SK-N-SH (cell line): ENCODE measurements around the gene MAP2K4. TPM values are rescaled to one million over a fixed set of nuclear protein-coding genes. Genes with fewer than 3 reads are reported as not detected.

Experiments
- CTCF ChIA-PET: fragments of 300-600, 350-600 bp; formaldehyde crosslinking; extraction: SDS; loops from one replicate; lab custom pipeline; 2021; lab: Yijun Ruan, JAX
- POLR2A ChIA-PET: fragments of 350-600 bp; sonication (Branson Sonifier 250); formaldehyde crosslinking; extraction: SDS; loops from one replicate; lab custom pipeline; 2020; ENCODE audit warnings: antibody characterized with exemption, inconsistent platforms; lab: Yijun Ruan, JAX
- DNase-seq: peaks from one replicate; pipeline ENCODE4 v3.0.0; 2012
- H2AFZ ChIP-seq: fragments of 200-600 bp; sonication (generic); 2 replicates; pipeline ENCODE4 v1.8.1; 2016; ENCODE audit warnings: antibody characterized with exemption, mild to moderate bottlenecking, low read depth
- H3F3A ChIP-seq: fragments of 200-600 bp; sonication (generic); replicated peaks from 2 replicates; pipeline ENCODE3; 2016; ENCODE audit warnings: antibody characterized with exemption, mild to moderate bottlenecking; ENCODE audit not compliant: insufficient read depth
- H3K27ac ChIP-seq, 2 experiments: fragments of 200-500 bp in 1 of 2; fragments of 200-600 bp in 1 of 2; sonication (Bioruptor generic) in 1 of 2; sonication (generic), shearing (Covaris generic) in 1 of 2; 2 replicates each; pipeline versions ENCODE4 v1.5.1 to v1.6.1; 2014 to 2016; ENCODE audit warnings: low read depth in 2 of 2, inconsistent platforms in 1 of 2, low read length in 1 of 2, mild to moderate bottlenecking in 1 of 2, mixed read lengths in 1 of 2
- H3K27me3 ChIP-seq: fragments of 200-600 bp; sonication (generic), shearing (Covaris generic); 2 replicates; pipeline ENCODE4 v1.6.1; 2016; ENCODE audit warnings: mixed run types; ENCODE audit not compliant: insufficient read depth
- H3K36me3 ChIP-seq, 2 experiments: fragments of 200-500 bp in 1 of 2; fragments of 200-600 bp in 1 of 2; sonication (Bioruptor generic) in 1 of 2; sonication (generic) in 1 of 2; replicated peaks in 1 of 2; 2 replicates each; pipeline versions ENCODE3 to v1.5.1; 2014 to 2016; ENCODE audit warnings: low read length in 1 of 2, mild to moderate bottlenecking in 1 of 2; ENCODE audit not compliant: insufficient read depth in 2 of 2, control insufficient read depth in 1 of 2
- H3K4me1 ChIP-seq, 2 experiments: fragments of 200-500 bp in 1 of 2; fragments of 200-600 bp in 1 of 2; sonication (Bioruptor generic) in 1 of 2; sonication (generic), shearing (Covaris generic) in 1 of 2; 2 replicates each; pipeline versions ENCODE4 v1.5.1 to v1.6.1; 2014 to 2016; ENCODE audit warnings: low read depth in 1 of 2, low read length in 1 of 2, mixed run types in 1 of 2; ENCODE audit not compliant: insufficient read depth in 2 of 2, control insufficient read depth in 1 of 2
- H3K4me2 ChIP-seq: fragments of 200-600 bp; sonication (generic), shearing (Covaris generic); 2 replicates; pipeline ENCODE4 v1.6.1; 2017; ENCODE audit warnings: mixed run types
- H3K4me3 ChIP-seq, 2 experiments: fragments of 200-500 bp in 1 of 2; fragments of 200-600 bp in 1 of 2; sonication (Bioruptor generic) in 1 of 2; sonication (generic), shearing (Covaris generic) in 1 of 2; 2 replicates each; pipeline versions ENCODE4 v1.5.1 to v1.8.1; 2014 to 2016; ENCODE audit warnings: low read depth in 2 of 2, inconsistent platforms in 1 of 2, low read length in 1 of 2, mild to moderate bottlenecking in 1 of 2, mixed read lengths in 1 of 2, moderate library complexity in 1 of 2
- H3K79me2 ChIP-seq: fragments of 200-600 bp; sonication (generic); 2 replicates; pipeline ENCODE4 v1.8.1; 2017; ENCODE audit warnings: mild to moderate bottlenecking; ENCODE audit not compliant: insufficient read depth
- H3K9ac ChIP-seq: fragments of 200-600 bp; sonication (generic); 2 replicates; pipeline ENCODE4 v1.6.1; 2017; ENCODE audit warnings: mixed run types
- H3K9me2 ChIP-seq: fragments of 200-600 bp; sonication (generic); 2 replicates; pipeline ENCODE4 v1.6.1; 2017; ENCODE audit warnings: mixed run types
- H3K9me3 ChIP-seq: fragments of 200-600 bp; sonication (generic); 2 replicates; pipeline ENCODE4 v1.6.1; 2017; ENCODE audit warnings: mixed run types, mild to moderate bottlenecking, moderate library complexity
- H4K20me1 ChIP-seq: fragments of 200-600 bp; sonication (generic); 2 replicates; pipeline ENCODE4 v1.6.1; 2017; ENCODE audit warnings: mild to moderate bottlenecking, mixed run types; ENCODE audit not compliant: insufficient read depth
- EP300 ChIP-seq, 2 experiments: IDR thresholded peaks; 2 replicates each; pipeline versions ENCODE4 v1.4.0 to v1.6.1; 2012; ENCODE audit warnings: borderline replicate concordance in 1 of 2, low read depth in 1 of 2, low read length in 1 of 2
- FOSL2 ChIP-seq: IDR thresholded peaks from 2 replicates; pipeline ENCODE4 v1.4.0; 2012; ENCODE audit warnings: low read depth, mild to moderate bottlenecking, moderate library complexity, borderline replicate concordance
- FOXJ3 ChIP-seq: sonication (generic); formaldehyde crosslinking; IDR thresholded peaks from 2 replicates; pipeline ENCODE4 v1.5.1; 2020; ENCODE audit warnings: mild to moderate bottlenecking, missing genetic modification reagents
- FOXM1 ChIP-seq: IDR thresholded peaks from 2 replicates; pipeline ENCODE4 v1.4.0; 2012; ENCODE audit warnings: low read depth, mild to moderate bottlenecking
- GATA2 ChIP-seq: sonication (generic); formaldehyde crosslinking; IDR thresholded peaks from 2 replicates; pipeline ENCODE4 v1.5.0; 2020; ENCODE audit warnings: mild to moderate bottlenecking, missing genetic modification reagents
- JUND ChIP-seq: IDR thresholded peaks from 2 replicates; pipeline ENCODE4 v1.4.0; 2012
- TAF1 ChIP-seq: IDR thresholded peaks from 2 replicates; pipeline ENCODE4 v1.6.1; 2012; ENCODE audit warnings: low read depth, mild to moderate bottlenecking, low read length, moderate library complexity, borderline replicate concordance
- TCF12 ChIP-seq: IDR thresholded peaks from 2 replicates; pipeline ENCODE4 v1.4.0; 2012
- WGBS: methylation state at CpG from one replicate; pipeline ENCODE4 v1.1.6; 2017; ENCODE audit warnings: low lambda C conversion rate; 5-methylcytosine and 5-hydroxymethylcytosine counted together
- polyA plus RNA-seq, 3 experiments: library from polyadenylated mRNA; depleted of rRNA; stranded (reverse); fragments of >200 nt; gene quantifications; 2 replicates each; pipeline ENCODE4 v1.2.3, GENCODE V29; 2012
- TF ChIP-seq, protein P1 (sequence below): fragments of 150-350 bp; IDR thresholded peaks from 2 replicates; pipeline ENCODE4 v1.6.1; 2017; ENCODE audit warnings: antibody characterized with exemption, low read length, low read depth, borderline replicate concordance
- TF ChIP-seq, protein P2 (sequence below): IDR thresholded peaks from 2 replicates; pipeline ENCODE4 v1.4.0; 2012; ENCODE audit warnings: low read depth
- TF ChIP-seq, protein P3 (sequence below): fragments of 150-350 bp; IDR thresholded peaks from 2 replicates; pipeline ENCODE4 v1.6.1; 2016; ENCODE audit warnings: mild to moderate bottlenecking, low read depth, low read length
- TF ChIP-seq, protein P4 (sequence below): IDR thresholded peaks from 2 replicates; pipeline ENCODE4 v1.4.0; 2012; ENCODE audit warnings: low read depth, borderline replicate concordance
- TF ChIP-seq, protein P5 (sequence below): IDR thresholded peaks from 2 replicates; pipeline ENCODE4; 2012

MAP2K4 gene
- polyA plus RNA-seq, 1 of the 3 experiments (the other 2 are of a cell fraction): 10.6 TPM

DNA sequence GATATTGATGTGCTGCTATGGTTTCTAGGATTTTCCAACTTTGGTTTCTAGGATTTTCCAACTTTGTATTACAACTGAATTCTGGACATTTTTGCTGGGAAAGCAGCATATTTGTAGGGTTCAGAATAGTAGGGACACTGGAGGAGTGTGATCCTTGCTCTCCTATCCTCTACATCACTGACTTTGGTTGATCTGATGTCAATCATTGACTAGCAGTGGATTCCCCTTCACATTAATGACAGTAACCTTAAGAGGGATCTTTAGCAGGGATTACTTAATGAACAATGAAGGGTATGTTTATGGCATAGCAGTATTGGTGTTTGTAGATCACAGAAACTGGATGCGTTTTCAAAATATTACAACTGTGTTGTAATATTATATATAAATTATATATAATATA is 67.4 kb downstream of the MAP2K4 start:
- H3K9me3 ChIP-seq: no peaks in the 10 kb centered on the region
- DNase-seq: no peak
- 96% methylated on average over 1 of the region's 1 CpG for WGBS
- no peak overlapping the region for H3K4me2 ChIP-seq
- H3K27me3 ChIP-seq: no peaks in the 10 kb centered on the region
- ChIA-PET CTCF (no interaction called here), POLR2A (no interaction called here)
- H3K4me3 ChIP-seq: no peak overlapping the region
- no peak overlapping the region; a peak in 1 of 4 replicates for H3K27ac ChIP-seq
- TF ChIP-seq, protein P1, sequence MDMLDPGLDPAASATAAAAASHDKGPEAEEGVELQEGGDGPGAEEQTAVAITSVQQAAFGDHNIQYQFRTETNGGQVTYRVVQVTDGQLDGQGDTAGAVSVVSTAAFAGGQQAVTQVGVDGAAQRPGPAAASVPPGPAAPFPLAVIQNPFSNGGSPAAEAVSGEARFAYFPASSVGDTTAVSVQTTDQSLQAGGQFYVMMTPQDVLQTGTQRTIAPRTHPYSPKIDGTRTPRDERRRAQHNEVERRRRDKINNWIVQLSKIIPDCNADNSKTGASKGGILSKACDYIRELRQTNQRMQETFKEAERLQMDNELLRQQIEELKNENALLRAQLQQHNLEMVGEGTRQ: no peak
- H3K9me2 ChIP-seq: no peaks in the 10 kb centered on the region
- H3K9ac ChIP-seq: no peak overlapping the region
- peaks cover 8 to 10% of the 10 kb centered on the region in 2 experiments for H3K36me3 ChIP-seq
- peaks cover 2 to 9% of the 10 kb centered on the region in 2 experiments; a peak in 2 of 4 replicates for H3K4me1 ChIP-seq
- peaks cover 50% of the 10 kb centered on the region for H3K79me2 ChIP-seq
- H3F3A ChIP-seq: no peaks in the 10 kb centered on the region
- H4K20me1 ChIP-seq: 0 out of 2 replicates have a peak, but pooled peaks cover 4% of the 10 kb centered on the region
- no peak overlapping the region for H2AFZ ChIP-seq

DNA sequence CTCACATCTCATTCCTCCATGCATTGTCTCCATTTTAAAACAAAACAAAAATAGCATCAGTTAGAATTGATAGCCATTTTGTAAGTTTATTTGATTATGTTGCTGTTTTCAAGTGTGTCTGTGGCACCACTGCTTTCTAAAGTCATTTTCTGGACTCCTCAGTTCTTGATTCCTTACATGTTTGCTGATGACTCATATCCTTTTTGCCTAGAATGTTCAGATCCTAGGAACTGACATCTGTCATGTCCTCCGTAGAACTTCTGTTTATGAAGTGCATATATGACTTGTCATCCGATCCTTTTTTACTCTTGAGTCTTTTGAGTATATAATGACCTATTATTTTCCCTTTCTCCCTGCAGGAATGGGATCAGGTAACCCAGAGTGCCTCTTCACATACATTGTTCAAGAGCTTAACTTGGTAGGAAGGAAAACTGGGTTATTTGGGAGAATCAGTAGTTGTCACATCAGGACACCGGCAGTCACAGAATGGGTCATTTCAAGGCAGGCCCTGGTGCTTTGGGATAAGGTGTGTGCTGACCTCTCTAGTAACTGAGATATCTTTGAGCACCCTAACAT is 69.2 kb downstream of the MAP2K4 start:
- H3F3A ChIP-seq: peaks cover 4% of the 10 kb centered on the region
- no peak for DNase-seq
- peaks cover 2 to 9% of the 10 kb centered on the region in 2 experiments; a peak in 2 of 4 replicates for H3K4me1 ChIP-seq
- H3K9me3 ChIP-seq: no peaks in the 10 kb centered on the region
- H3K36me3 ChIP-seq: peaks cover 3 to 6% of the 10 kb centered on the region in 2 experiments
- CTCF ChIA-PET: no interaction called here
- no peak overlapping the region for H2AFZ ChIP-seq
- H3K4me3 ChIP-seq: no peak overlapping the region
- no peaks in the 10 kb centered on the region for H3K9me2 ChIP-seq
- H4K20me1 ChIP-seq: 0 out of 2 replicates have a peak, but pooled peaks cover 4% of the 10 kb centered on the region
- peak overlapping the region; percentile 54; the same call in 1 of the 2 replicates for H3K4me2 ChIP-seq
- peak; percentile 16; the same call in 1 of the 2 replicates for TF ChIP-seq FOSL2
- TF ChIP-seq, protein P2, sequence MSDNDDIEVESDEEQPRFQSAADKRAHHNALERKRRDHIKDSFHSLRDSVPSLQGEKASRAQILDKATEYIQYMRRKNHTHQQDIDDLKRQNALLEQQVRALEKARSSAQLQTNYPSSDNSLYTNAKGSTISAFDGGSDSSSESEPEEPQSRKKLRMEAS: no peak
- no peak for TF ChIP-seq FOXJ3 (CRISPR knock-in tag)
- no peak for TF ChIP-seq FOXM1
- TF ChIP-seq, protein P3, sequence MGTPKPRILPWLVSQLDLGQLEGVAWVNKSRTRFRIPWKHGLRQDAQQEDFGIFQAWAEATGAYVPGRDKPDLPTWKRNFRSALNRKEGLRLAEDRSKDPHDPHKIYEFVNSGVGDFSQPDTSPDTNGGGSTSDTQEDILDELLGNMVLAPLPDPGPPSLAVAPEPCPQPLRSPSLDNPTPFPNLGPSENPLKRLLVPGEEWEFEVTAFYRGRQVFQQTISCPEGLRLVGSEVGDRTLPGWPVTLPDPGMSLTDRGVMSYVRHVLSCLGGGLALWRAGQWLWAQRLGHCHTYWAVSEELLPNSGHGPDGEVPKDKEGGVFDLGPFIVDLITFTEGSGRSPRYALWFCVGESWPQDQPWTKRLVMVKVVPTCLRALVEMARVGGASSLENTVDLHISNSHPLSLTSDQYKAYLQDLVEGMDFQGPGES: no peak
- TF ChIP-seq TAF1: no peak
- peak; percentile 13; the same call in 1 of the 2 replicates for TF ChIP-seq TCF12
- peak in 1 of 2 experiments; percentile 17; a peak in 2 of 4 replicates for TF ChIP-seq EP300 (IDR thresholded peaks at IDR 0.05; ENCODE audit: borderline replicate concordance in 1 of 2, low read depth in 1 of 2, low read length in 1 of 2)
- TF ChIP-seq, protein P4, sequence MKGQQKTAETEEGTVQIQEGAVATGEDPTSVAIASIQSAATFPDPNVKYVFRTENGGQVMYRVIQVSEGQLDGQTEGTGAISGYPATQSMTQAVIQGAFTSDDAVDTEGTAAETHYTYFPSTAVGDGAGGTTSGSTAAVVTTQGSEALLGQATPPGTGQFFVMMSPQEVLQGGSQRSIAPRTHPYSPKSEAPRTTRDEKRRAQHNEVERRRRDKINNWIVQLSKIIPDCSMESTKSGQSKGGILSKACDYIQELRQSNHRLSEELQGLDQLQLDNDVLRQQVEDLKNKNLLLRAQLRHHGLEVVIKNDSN: no peak
- TF ChIP-seq, protein P5, sequence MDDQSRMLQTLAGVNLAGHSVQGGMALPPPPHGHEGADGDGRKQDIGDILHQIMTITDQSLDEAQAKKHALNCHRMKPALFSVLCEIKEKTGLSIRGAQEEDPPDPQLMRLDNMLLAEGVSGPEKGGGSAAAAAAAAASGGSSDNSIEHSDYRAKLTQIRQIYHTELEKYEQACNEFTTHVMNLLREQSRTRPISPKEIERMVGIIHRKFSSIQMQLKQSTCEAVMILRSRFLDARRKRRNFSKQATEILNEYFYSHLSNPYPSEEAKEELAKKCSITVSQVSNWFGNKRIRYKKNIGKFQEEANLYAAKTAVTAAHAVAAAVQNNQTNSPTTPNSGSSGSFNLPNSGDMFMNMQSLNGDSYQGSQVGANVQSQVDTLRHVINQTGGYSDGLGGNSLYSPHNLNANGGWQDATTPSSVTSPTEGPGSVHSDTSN: peak; percentile 89
- peak; percentile 69 for TF ChIP-seq JUND
- no peak for TF ChIP-seq GATA2 (CRISPR knock-in tag)
- no peaks in the 10 kb centered on the region for H3K27me3 ChIP-seq
- WGBS: 59% methylated on average over 3 of the region's 3 CpGs
- POLR2A ChIA-PET: no interaction called here
- no peak overlapping the region for H3K9ac ChIP-seq
- peaks cover 59% of the 10 kb centered on the region for H3K79me2 ChIP-seq
- H3K27ac ChIP-seq: peak overlapping the region; percentile 40 to 53; a peak in 2 of 4 replicates
